Activated CD4-positive, alpha-beta T cell treated with anti-CD3 and anti-CD28 coated beads for 1 hour (primary cell): ENCODE results near the gene TM6SF1.
"Not testable (repeated sequence)": the region's sequence is repeated elsewhere in the genome, so short reads cannot be mapped to it uniquely, and the experiment has no call there.

Experiments used
- DNase-seq: peaks from one replicate; pipeline ENCODE4 v3.0.0-alpha.2; 2020

The TM6SF1 gene

DNA sequence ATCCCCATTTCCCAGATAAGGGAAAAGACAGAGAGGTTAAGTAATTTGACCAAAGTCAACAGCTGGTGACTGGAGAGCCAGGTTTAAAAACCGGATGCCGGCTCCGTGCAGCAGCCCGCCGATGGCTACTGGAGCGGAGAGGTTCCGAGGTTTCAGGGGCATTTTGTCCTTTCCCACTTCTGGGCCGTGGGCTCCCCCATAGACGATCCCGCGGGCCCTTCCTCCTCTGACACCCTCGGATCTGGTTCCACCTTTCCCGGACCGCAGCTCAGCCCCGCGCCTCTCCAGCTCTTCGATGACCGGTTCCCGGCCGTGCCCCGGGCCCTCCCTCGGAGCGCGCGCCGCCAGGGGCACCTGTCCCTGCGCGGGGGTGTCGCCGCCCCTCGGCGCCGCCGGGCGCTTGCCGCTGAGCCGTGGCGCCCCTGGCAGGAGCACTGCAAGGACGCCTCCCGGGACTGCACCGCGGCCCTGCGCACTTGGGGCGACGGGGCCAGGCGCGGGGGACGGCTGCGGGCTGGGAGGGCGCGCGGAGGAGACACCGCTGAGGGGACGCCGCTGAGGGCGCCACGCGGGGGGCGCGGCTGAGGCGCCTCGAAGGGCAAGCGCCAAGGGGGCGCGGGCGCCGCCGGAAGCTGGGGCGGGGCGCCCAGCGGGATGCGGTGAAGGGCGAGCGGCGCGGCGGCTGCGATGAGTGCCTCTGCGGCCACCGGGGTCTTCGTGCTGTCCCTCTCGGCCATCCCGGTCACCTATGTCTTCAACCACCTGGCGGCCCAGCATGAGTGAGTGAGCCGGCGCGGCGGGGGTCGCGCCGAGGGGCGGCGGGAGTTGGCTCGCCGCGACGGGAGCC, at the start of gene TM6SF1:
TM6SF1 (plus strand) TSS at position 652 of the 847 bp plus-strand sequence; CDS start at position 688, 36 bp downstream.
- DNase-seq = no peak

DNA sequence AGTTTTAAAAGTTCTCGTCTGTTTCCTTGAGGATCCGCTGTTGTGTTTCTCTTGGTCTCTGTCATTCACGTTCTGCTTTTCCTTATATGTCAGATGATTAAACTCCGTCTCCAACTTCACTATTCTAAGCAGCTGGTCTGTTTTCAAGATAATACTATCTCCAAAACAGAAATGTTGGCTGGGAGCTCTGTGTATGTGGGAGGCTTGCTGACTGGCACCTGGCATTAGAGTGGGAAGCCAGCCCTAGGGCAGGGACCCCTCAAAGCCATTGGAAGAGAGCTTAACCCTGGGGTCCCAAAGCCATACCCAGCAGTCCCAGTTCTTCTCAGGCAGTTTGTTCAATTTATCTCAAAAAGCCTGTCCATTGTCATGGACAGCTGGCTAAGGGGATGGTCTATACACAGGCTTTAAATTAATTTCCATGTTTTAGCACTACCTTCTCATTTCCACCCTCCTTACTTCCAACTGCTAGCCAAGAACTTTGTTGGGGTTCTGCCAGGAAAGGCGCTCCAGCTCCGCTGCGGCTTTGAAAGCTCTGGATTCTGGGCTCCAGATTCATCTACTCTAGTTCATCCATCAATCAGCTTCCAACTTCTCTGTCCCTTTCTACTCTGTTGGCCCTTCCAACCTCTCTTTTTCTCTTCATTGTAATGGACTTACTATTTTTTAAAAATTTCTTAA, 49.6 kb upstream of the TM6SF1 start:
- DNase-seq = no peak

DNA sequence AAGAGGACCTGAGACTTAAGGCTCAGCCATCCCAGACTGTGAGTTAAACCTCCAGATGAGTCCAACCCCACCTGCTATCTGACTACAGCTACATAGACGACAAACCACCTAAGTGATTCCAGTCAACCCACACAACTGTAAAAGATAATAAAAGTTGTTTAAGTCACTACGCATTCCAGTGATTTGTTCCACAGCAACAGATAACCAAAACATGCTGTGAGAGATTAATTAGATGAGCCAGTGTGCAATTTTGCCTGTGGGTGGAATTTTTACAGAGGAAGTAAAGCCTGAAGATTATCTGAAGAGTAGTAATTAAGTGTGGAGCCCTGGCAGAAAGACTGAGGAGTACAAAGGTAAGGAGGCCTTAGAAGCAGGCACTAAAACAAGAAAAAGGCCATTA, 45.8 kb upstream of the TM6SF1 start:
- DNase-seq = no peak

DNA sequence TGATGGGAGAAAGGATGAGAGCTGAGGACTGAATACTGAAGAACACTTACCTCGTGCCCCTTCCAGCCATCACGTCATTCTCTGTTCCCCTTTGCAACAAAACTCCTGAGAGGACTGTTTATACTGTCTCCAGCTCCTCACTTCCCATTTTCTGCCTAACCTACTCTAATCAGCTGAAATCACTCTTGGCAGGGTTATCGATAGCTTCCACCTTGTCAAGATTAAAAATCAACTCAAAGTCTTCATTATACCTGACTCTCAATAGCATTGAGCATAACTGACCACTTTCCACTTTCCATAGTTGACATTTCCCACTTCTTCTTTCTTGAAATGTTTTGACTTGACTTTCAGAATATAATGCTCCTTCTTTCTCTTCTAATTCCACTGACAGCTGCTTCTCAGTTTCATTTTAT, 44.7 kb upstream of the TM6SF1 start:
- DNase-seq = no peak

DNA sequence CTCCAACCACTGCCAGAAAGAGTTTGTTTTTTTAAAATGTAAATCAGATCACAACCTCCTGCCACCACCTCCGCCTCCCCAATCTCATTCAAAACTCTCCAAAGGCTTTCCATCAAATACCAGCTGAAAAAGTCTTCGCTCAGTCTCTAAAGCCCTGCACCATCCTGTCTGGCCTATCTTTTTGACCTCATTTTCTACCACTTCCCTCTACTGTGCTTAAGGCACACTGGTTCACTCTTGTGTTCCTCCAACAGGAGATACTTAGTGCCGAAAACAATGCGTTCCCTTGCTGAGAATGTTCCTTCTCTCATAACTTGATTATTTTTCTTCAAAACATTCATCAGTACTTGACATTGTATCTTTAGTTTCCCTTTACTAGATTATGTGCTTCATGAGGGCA, 43.9 kb upstream of the TM6SF1 start:
- DNase-seq = no peak

DNA sequence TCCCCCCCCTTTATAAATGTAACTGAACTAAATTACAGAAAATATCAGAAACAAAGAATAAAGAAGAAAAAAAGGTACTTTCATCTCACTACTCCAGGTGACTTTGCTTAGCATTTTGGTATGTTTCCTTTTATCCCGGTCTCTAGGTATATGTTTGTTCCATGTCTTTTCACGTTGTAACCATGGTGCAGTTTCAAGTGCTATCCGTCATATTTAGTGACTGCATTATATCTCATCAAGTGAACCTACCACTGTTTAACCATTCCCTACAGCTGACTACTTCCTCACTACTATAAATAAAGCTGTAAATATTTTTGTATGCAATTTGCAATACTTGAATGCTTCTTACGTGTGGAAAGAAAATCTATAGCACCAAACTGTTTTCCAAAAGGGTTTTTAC, 42.6 kb upstream of the TM6SF1 start:
- no peak for DNase-seq

DNA sequence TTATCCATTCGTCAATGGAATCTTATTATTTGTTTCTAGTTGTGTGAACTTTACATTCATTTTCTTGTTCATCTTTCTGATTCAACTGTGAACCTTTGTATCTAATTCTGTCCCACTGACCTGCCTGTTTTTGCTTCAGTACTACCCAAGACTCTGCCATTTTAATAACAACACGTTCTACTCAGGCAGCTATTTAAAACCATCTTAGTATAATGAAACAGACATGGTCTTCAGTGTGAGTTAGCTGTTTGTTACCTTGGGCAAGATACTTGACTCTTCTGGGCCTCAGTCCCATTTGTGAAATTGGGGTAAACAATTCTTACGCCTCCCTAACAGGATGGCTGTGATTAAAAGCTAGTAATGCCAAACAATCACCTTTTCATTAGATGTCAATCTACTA, 42.0 kb upstream of the TM6SF1 start:
- no peak for DNase-seq

DNA sequence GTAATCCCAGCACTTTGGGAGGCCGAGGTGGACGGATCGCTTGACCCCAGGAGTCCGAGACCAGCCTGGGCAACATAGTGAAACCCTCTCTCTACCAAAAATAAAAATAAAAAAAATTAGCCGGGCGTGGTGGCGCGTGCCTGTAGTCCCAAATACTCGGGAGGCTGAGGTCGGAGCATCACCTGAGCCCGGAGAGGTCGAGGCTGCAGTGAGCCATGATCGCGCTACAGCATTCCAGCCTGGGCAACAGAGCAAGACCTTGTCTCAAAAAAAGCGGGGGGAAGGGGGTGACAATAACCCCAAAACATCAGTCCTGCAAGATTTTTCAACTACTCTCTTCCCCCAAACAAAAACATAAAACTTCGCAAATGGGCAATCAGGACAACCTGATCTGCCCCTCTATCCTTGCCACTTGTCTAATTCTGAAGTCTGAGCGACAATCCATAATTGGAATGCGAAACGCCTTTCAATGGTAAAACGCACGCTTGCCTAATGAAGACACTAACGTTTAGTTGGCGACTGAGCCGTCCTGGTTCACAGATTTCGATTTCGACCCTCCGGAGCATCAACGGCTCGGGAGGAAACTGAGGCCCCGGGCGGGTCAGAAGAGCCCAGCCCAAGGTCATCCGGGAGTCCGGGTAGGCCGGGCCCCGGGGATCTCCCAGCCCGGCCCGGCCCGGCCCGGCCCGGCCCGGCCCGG, 41.3 kb upstream of the TM6SF1 start:
- DNase-seq = no peak

DNA sequence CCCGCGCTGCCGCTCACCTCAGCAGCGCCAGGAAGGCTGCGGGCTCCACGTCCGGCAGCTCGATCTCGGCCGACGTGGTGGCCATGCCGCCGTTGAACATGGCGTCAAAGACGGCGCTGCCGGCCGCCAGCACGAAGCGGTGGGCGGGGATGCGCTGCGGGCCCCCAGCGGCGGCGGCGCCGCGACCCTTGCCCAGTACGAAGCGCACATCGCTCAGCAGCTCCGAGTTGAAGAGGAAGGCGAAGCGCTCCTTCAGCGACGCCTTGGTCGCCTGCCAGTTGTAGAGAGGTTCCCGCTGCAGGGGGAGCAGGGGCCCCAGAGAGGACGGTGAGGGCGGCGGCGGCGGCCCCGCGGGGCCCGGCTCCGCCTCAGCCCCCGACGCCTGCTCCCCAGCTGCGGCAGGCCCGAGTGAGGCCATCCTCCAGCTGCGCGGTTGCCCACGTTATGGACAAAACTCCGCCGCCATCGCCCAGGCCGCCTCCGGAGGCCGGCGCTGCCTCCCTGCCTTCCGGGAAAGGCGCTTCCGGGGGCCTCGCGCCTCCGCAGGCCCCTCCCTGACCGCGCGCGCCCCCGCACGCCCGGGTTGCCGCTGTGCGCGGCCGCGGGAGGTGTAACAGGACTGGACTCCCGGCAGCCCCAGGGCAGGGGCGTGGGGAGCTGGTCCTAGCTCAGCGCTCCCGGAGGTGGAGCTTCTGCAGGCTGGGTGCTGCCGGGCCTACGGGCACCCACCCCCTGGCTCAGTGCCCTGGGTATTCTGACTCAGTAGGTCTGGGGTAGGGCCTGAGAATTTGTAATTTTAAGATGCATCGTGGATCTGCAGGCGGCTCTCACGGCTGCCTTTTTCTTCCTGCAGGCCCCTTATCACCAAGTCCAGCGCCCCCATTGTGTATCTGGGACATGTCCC, 40.5 kb upstream of the TM6SF1 start, which contains the start of gene BTBD1:
BTBD1 (minus strand) TSS at position 519 of the 904 bp plus-strand sequence; CDS start at position 418, 101 bp downstream.
- peak; percentile 68 for DNase-seq

DNA sequence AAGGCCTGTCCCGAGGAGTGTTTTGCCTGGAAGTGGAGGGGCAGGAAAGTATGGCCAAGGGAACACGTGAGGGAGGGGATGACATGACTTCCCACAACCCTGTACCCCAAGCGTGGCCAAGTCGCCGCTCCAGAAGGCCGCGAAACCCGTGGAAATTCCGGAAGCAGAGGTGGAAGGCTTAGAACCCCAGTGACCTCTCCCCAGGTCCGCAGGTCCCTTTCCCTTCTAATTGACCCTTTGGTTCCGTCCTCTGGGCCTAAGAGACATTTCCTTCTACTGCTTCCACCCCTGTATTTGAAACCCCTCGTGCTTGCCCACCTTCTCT, 39.8 kb upstream of the TM6SF1 start:
- DNase-seq = no peak

DNA sequence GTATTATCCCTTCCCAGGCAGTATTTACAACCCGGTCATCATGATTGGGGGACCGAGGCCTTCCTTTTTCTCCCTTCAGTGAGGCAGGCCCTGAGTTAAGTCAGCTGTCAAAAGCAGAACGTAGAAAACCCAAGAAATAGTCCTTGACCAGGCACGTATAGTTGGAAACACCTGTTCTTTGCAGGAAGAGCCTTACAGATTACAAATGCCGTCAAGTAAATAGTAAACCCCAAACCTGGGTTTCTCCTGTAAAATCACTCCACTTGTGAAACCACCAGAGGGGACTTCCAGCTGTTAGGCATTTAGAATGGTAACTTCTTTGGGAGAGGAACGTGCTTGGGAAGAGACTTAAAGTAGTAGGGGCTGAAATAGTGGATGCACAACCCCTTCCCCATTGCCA, 39.4 kb upstream of the TM6SF1 start:
- DNase-seq = no peak

DNA sequence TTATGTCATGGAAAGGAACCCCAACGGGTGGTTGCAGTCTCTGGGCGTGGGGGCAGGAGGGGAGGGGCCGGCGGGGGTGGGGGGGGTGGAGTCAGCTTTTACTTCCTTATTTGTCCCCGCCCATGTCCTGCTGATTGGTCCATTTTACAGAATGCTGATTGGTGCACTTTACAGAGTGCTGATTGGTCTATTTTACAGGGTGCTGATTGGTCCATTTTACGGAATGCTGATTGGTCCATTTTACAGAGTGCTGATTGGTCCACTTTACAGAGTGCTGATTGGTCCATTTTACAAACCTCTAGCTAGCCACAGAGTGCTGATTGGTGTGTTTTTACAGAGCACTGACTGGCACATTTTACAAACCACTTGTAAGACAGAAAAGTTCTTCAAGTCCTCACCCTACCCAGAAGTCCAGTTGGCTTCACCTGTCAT, 38.2 kb upstream of the TM6SF1 start:
- not testable (repeated sequence) for DNase-seq

DNA sequence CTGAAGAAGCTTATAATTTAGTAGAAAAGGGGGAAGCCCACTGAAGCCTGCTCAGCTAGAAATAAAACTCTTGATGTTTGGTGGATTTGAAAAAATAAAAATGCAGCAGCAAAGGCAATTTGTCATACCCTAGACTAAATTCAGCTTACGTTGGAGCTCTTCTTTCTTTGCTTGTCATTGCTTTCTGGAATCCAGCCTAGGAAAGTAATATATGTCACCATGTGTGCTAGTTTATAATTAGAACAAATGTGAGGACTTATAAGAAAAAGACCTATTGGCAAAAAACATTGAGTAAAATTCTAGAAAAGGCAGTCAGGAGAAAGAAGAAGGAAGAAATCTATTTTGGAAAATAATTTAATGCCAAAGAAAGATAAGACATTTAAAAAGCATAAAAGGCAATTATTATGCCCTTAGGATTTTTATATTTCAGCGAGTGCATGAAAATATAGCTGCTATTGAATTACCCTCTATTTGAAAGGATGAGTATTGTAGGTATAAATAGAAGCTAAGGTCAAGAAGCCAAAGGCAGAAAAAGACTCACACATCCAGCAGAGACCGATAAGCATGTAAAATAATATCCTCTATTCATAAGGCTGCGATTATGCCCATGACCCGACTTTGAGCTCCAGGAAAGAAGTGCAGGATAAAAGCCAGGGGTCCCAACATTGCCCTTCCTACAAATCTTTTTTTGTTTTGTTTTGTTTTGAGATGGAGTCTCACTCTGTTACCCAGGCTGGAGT, 29.8 kb upstream of the TM6SF1 start:
- DNase-seq = no peak

DNA sequence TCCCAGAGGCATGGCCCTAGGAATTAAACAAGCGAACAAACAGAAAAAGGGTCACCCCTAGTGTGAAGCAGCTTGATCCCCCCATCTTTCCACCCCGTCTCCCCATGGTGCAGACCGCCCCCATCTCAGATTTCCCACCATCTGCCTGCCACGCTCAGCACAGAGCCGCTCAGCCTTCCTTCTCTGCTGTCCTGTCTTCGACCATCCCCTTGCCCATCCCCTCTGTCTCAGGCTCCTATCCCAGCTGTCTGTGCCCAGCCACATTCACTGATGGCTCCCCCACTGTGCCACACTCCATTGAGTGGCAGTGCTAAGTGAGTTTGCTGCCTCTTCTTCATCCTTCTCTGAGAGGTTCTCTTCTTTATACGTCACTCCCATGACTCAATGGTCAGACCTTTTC, 28.7 kb upstream of the TM6SF1 start:
- DNase-seq = no peak

DNA sequence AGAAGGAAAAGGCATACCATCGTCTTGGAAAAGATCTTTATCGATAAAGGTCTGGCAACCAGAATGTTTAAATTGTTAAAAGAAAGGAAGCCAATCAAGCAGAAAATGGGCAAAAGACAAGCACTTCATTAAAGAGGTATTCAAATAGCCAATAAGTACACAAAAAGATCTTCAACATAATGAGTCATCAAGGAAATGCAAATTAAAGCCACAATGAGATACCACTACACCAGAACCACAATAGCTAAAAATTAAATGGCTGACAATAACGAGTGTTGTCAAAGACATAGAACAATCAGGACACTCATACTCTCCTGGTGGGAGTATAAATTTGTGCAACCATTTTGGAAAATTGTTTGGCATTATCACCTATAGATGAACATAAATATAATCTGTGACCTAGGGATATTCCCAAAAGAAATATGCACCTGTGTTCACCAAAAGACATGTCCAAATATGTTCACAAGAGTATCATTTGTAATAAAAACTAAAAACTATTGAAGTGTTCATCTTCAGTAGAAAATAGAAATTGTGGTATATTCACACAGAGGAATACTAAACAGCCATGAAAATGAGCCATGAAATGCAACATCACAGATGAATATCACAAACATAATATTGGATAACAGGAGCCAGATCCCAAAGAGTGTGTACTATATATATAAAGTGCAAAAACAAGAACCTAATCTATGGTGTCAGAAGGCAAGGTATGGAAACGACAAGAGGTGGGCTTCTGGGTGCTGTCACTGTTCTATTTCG, 26.0 kb upstream of the TM6SF1 start:
- DNase-seq = no peak

DNA sequence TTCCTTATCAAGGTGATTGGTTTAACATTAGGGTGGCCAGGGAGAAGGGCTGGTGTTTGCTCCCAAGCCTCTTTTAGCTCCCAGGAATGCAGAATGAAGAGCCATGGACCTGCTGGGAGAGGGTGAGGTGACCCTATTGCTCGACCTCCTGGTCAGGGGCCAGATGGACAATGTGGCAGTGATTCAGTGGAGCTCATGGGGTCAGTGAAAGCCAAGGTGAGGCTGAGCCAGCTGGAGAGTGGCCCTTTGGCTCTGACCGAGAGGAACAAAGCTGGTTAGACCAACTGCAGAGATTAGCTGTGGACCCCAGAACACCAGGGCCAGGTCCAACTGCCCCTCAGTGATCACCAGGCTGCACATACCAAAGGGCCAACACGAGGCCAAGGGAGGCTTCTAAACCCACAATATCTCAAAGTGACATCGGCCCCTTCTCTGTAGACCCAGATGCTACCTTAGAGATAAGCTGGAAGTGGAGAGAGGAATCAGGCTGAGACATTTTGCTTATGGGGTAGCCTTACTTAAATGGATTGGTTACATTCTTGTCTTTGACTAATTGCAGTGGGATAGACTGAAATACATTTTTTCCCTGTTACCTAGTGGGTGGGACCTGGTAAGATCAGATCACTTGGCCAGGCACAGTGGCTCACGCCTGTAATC, 24.6 kb upstream of the TM6SF1 start:
- DNase-seq = no peak

DNA sequence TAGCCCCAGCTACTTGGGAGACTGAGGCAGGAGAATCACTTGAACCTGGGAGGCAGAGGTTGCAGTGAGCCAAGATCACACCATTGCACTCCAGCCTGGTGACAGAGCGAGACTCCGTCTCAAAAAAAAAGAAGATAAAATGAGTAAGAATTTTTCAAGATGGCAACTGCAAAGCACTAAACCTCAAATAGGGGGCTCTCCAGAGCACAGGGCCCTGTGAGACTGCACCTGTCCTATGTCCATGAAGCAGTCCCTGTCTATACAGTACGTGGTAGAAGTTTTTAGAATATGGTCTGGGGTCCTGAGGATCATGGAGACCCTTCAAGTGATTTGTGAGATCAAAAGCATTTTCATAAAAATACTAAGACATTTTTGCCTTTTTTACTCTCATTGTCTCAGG, 22.0 kb upstream of the TM6SF1 start:
- not testable (repeated sequence) for DNase-seq

DNA sequence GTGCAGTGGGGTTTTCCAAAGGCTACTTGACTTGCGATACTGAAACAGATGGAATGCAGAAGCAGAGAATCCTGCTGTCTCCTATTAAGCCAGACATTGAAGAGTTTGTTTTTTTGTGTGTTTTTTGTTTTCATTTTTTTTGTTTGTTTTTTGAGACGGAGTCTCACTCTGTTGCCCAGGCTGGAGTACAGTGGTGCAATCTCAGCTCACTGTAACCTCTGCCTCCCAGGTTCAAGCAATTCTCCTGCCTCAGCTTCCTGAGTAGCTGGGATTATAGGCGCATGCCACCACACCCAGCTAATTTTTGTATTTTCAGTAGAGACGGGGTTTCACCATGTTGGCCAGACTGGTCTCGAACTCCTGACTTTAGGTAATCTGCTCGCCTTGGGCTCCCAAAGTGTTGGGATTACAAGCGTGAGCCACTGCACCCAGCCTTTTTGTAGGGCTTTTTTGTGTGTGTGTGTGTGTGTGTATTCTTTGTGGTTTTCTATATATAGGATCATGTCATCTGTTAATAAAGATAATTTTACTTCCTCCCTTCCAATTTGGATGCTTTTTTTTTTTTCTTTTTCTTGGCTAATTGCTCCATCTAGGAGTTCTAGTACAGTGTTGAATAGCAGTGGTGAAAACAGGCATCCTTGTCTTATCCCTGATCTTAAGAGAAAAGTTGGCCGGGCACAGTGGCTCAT, 21.4 kb upstream of the TM6SF1 start:
- not testable (repeated sequence) for DNase-seq

DNA sequence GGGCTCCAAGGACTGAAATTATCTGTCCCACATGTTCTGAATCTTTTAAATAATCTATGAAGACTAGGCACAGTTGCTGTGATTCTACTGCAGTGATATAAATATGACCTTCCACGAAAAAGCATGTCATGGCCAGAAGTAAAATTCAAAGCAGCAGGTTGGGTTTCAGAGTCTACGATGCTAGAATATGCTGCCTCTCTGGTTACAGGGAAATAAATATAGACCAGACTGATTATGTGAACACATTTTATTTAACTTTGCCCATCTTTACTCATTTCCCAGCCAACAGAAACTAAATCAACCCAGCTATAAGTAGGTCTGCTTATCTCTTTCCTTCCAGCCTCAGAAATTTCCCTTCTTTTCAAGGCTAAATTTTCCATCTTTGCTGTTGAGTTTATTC, 19.9 kb upstream of the TM6SF1 start:
- DNase-seq = no peak

DNA sequence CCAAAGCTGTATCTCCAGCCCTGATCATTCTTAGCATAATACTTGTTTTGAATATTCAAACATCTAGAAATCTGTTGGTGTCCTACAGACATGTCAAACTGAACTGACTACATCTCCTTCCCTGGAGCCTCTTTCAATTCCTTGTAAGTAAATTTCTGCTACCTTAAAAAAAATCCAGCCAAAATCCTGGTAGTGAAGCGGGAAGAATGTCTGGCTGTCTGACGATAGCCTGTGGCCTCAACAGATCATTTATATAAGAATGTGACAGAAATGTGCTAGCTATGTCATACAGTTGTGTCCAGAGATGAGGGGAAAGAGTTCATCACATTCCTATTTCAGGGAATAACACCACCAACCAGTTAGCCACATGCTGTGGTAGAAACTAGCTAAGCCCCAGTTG, 18.6 kb upstream of the TM6SF1 start:
- DNase-seq = no peak
